RWPE2 (cell line): ENCODE measurements around the gene KRTAP10-6.
"Not testable (repeated sequence)": the region's sequence is repeated elsewhere in the genome, so short reads cannot be mapped to it uniquely, and the experiment has no call there.

Source experiments
- ATAC-seq: fragments of 200-7000 bp; cut with Tn5 transposase; 3 replicates; pipeline ENCODE4 v1.9.1; 2021; ENCODE audit warnings: low read depth
- DNase-seq: peaks from one replicate; pipeline ENCODE4 v3.0.0-alpha.2; 2020; ENCODE audit warnings: low spot score
- H3K27ac ChIP-seq: fragments of 450-650 bp; 2 replicates; pipeline ENCODE4 v1.5.1; 2017; ENCODE audit warnings: mild to moderate bottlenecking; ENCODE audit not compliant: poor library complexity, severe bottlenecking
- H3K27me3 ChIP-seq: fragments of 250-450 bp; sonication (Bioruptor Pico); 2 replicates; pipeline ENCODE4 v1.5.1; 2021; ENCODE audit warnings: mild to moderate bottlenecking, moderate library complexity; ENCODE audit not compliant: insufficient read depth, poor library complexity, severe bottlenecking
- H3K36me3 ChIP-seq: fragments of 250-450 bp; sonication (Bioruptor Pico); 2 replicates; pipeline ENCODE4 v1.5.1; 2020; ENCODE audit warnings: low read depth, mild to moderate bottlenecking, moderate library complexity
- H3K4me1 ChIP-seq: fragments of 250-450 bp; sonication (Bioruptor Pico); 2 replicates; pipeline ENCODE4 v1.5.1; 2021; ENCODE audit warnings: mild to moderate bottlenecking, moderate library complexity; ENCODE audit not compliant: insufficient read depth, poor library complexity, severe bottlenecking
- H3K4me3 ChIP-seq: fragments of 250-450 bp; sonication (Bioruptor Pico); 2 replicates; pipeline ENCODE4 v1.5.1; 2021; ENCODE audit warnings: mild to moderate bottlenecking, moderate library complexity; ENCODE audit not compliant: severe bottlenecking
- H3K9me3 ChIP-seq: fragments of 250-450 bp; sonication (Bioruptor Pico); 2 replicates; pipeline ENCODE4 v1.5.1; 2021; ENCODE audit warnings: mild to moderate bottlenecking, moderate library complexity; ENCODE audit not compliant: severe bottlenecking
- TF ChIP-seq, protein P1 (sequence below): fragments of 450-650 bp; IDR thresholded peaks from one replicate; pipeline ENCODE4 v1.5.1; 2017; ENCODE audit warnings: mild to moderate bottlenecking, moderate library complexity; ENCODE audit not compliant: poor library complexity, severe bottlenecking

Gene KRTAP10-6

DNA sequence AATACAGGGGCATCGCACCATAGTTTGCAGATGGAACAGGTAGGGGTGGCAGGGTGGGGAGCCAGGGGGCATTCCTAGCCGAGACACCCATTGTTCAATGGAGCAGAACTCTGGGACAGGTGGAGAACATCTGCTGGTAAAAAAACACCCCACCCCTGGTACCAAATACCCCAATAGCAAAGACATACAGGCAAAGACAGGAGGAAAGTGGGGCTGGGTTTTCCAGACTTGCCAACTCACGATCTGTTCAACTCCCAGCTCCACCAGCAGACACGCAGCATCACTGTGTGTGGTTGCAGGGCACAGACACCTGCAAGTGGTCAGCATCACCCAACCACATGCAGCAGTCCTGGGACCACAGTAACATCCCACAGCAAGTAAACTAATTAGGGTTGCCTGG, 19.2 kb upstream of the KRTAP10-6 start:
- H3K27ac ChIP-seq, result no peak overlapping the region
- ATAC-seq (no peak), DNase-seq (no peak)
- no peak overlapping the region for H3K4me3 ChIP-seq
- TF ChIP-seq, protein P1, sequence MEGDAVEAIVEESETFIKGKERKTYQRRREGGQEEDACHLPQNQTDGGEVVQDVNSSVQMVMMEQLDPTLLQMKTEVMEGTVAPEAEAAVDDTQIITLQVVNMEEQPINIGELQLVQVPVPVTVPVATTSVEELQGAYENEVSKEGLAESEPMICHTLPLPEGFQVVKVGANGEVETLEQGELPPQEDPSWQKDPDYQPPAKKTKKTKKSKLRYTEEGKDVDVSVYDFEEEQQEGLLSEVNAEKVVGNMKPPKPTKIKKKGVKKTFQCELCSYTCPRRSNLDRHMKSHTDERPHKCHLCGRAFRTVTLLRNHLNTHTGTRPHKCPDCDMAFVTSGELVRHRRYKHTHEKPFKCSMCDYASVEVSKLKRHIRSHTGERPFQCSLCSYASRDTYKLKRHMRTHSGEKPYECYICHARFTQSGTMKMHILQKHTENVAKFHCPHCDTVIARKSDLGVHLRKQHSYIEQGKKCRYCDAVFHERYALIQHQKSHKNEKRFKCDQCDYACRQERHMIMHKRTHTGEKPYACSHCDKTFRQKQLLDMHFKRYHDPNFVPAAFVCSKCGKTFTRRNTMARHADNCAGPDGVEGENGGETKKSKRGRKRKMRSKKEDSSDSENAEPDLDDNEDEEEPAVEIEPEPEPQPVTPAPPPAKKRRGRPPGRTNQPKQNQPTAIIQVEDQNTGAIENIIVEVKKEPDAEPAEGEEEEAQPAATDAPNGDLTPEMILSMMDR, result no peak
- no peaks in the 10 kb centered on the region for H3K36me3 ChIP-seq
- H3K4me1 ChIP-seq, result no peaks in the 10 kb centered on the region
- no peaks in the 10 kb centered on the region for H3K9me3 ChIP-seq
- H3K27me3 ChIP-seq, result peaks cover 17% of the 10 kb centered on the region

DNA sequence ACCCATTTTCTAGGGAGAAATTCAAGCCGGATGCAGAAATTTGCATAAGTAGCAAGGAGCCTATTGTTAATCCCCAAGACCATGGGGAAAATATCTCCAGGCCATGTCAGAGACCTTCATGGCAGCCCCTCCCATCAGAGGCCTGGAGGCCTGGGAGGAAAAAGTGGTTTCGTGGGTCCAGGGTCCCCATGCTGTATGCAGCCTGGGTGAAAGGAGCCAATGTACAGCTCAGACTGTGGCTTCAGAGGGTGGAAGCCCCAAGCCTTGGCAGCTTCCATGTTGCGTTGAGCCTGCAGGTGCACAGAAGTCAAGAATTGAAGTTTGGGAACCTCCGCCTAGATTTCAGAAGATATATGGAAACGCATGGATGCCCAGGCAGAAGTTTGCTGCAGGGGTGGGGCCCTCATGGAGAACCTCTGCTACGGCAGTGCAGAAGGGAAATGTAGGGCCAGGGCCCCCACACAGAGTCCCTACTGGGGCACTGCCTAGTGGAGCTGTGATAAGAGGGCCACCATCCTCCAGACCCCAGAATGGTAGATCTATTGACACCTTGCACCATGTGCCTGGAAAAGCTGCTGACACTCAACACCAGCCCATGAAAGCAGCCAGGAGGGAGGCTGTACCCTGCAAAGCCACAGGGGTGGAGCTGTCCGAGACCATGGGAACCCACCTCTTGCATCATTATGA, 18.0 kb upstream of the KRTAP10-6 start:
- H3K4me1 ChIP-seq, H3K4me3 ChIP-seq, DNase-seq, H3K9me3 ChIP-seq, H3K27ac ChIP-seq, ATAC-seq, H3K36me3 ChIP-seq: not testable (repeated sequence)
- H3K27me3 ChIP-seq, result peaks cover 11% of the 10 kb centered on the region

DNA sequence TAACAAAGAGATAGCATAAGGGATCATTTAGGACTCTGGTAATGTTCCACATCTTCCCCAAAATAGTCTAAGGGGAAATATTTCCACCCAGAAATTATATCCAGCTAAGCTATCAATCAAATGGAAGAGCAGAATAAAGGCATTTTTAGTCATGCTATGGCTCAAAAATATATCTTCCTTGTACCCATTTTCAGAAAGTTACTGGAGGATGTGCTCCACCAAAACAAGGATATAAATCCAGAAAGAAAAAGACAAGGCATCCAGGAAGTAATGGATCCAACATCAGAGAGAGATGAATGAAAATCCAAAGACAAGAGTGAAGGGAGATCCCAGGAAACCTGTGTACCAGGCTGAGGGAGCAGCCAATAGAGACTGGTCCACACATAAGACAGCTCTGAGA, 16.9 kb upstream of the KRTAP10-6 start:
- no peak for DNase-seq
- no peaks in the 10 kb centered on the region for H3K4me1 ChIP-seq
- no peak overlapping the region for H3K4me3 ChIP-seq
- no peaks in the 10 kb centered on the region for H3K36me3 ChIP-seq
- TF ChIP-seq, protein P1, result no peak
- no peak for ATAC-seq
- no peaks in the 10 kb centered on the region for H3K9me3 ChIP-seq
- H3K27ac ChIP-seq, result no peak overlapping the region
- H3K27me3 ChIP-seq, result peaks cover 11% of the 10 kb centered on the region

DNA sequence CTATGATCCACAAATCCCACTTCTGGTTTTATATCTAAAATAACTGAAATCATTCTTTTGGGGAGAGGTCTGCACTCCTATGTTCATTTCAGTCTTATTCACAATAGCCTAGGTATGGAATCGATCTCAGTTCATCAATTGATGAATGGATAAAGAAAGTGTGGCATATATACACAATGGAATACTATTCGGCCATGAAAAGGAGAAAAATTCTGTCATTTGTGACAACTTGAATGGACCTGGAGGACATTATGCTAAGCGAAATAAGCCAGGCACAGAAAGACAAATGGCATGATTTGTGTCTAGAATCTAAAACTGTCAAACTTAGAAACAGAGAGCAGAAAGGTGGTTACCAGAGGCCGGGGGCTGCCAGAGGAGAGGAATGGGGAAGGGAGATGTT, 14.2 kb upstream of the KRTAP10-6 start:
- peaks cover 15% of the 10 kb centered on the region for H3K27me3 ChIP-seq
- no peaks in the 10 kb centered on the region for H3K36me3 ChIP-seq
- TF ChIP-seq, protein P1, result no peak
- no peak overlapping the region for H3K27ac ChIP-seq
- H3K4me1 ChIP-seq, result no peaks in the 10 kb centered on the region
- H3K9me3 ChIP-seq, result no peaks in the 10 kb centered on the region
- DNase-seq (no peak), ATAC-seq (no peak)
- no peak overlapping the region for H3K4me3 ChIP-seq

DNA sequence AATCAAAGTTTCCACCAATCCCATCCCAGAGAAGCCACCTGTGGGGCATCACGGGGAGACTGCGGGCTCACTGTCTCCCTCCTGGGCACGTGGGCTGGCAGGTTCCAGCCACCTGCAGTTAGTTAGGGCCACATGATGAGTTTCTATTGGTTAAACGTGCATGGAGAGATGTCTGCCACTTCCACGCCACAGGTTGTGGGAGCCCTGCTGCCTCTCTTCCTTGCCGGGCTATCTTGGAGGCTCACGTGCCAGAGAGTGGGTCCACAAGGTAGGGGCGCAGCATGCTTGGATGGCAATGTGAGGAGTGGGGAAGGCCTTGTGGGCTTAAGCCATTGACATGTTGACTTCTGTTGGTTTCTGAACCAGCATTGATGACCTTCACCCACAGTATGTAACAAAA, 11.6 kb upstream of the KRTAP10-6 start:
- no peaks in the 10 kb centered on the region for H3K4me1 ChIP-seq
- no peak overlapping the region for H3K27ac ChIP-seq
- H3K27me3 ChIP-seq, result peaks cover 15% of the 10 kb centered on the region
- ATAC-seq, result no peak
- TF ChIP-seq, protein P1, result no peak
- peak; percentile 15 for DNase-seq
- H3K9me3 ChIP-seq, result no peaks in the 10 kb centered on the region
- no peak overlapping the region for H3K4me3 ChIP-seq
- no peaks in the 10 kb centered on the region for H3K36me3 ChIP-seq
